Muscle layer of duodenum (tissue), 2 donors: ENCODE results near the gene CLRN1.

Experiments used
- H3K27ac ChIP-seq: one replicate; pipeline ENCODE4 v1.7.0; 2013; ENCODE audit warnings: mild to moderate bottlenecking, low read length
- H3K27me3 ChIP-seq: one replicate; pipeline ENCODE4 v1.7.0; 2013; ENCODE audit warnings: low read depth, mild to moderate bottlenecking, control low read depth, low read length
- H3K36me3 ChIP-seq, 2 donors: one replicate each; pipeline ENCODE4 v1.7.0; 2013; ENCODE audit warnings: low read length in 2 of 2, control low read depth in 1 of 2, mild to moderate bottlenecking in 1 of 2; ENCODE audit not compliant: insufficient read depth in 2 of 2, control insufficient read depth in 1 of 2
- H3K4me1 ChIP-seq, 2 donors: one replicate each; pipeline ENCODE4 v1.7.0; 2013; ENCODE audit warnings: low read length in 2 of 2, mild to moderate bottlenecking in 2 of 2, control low read depth in 1 of 2, moderate library complexity in 1 of 2; ENCODE audit not compliant: insufficient read depth in 2 of 2, control insufficient read depth in 1 of 2
- H3K4me3 ChIP-seq, 2 donors: one replicate each; pipeline ENCODE4 v1.7.0; 2013; ENCODE audit warnings: low read length in 2 of 2, low read depth in 1 of 2, mild to moderate bottlenecking in 1 of 2
- H3K9me3 ChIP-seq, 2 donors: one replicate each; pipeline ENCODE4 v1.7.0; 2013; ENCODE audit warnings: low read length in 2 of 2, control low read depth in 1 of 2, mild to moderate bottlenecking in 1 of 2; ENCODE audit not compliant: control insufficient read depth in 1 of 2
- donor health status: healthy.

CLRN1 gene

GRCh38 chr3:150913133-150913922, 59.2 kb downstream of the CLRN1 start:
- Histone ChIP-seq H3K9me3 (no peaks in the 10 kb centered on the region), H3K27me3 (no peaks in the 10 kb centered on the region), H3K4me1 (peaks cover 0 to 7% of the 10 kb centered on the region in 2 donors), H3K36me3 (no peaks in the 10 kb centered on the region), H3K4me3 (no peak overlapping the region), H3K27ac (no peak overlapping the region)

GRCh38 chr3:150912501-150912900, 60.0 kb downstream of the CLRN1 start:
- no peaks in the 10 kb centered on the region for H3K36me3 ChIP-seq
- no peak overlapping the region for H3K4me3 ChIP-seq
- H3K9me3 ChIP-seq, result no peaks in the 10 kb centered on the region
- peaks cover 0 to 7% of the 10 kb centered on the region in 2 donors for H3K4me1 ChIP-seq
- H3K27ac ChIP-seq, result no peak overlapping the region
- H3K27me3 ChIP-seq, result no peaks in the 10 kb centered on the region

GRCh38 chr3:150911771-150912170, 60.8 kb downstream of the CLRN1 start:
- H3K4me1 ChIP-seq, result peaks cover 0 to 7% of the 10 kb centered on the region in 2 donors
- no peaks in the 10 kb centered on the region for H3K27me3 ChIP-seq
- no peak overlapping the region for H3K27ac ChIP-seq
- no peaks in the 10 kb centered on the region for H3K9me3 ChIP-seq
- H3K4me3 ChIP-seq, result no peak overlapping the region
- no peaks in the 10 kb centered on the region for H3K36me3 ChIP-seq

- Histone ChIP-seq H3K36me3 (no peaks in the 10 kb centered on the region), H3K4me1 (no peaks in the 10 kb centered on the region), H3K4me3 (no peak overlapping the region), H3K27ac (no peak overlapping the region), H3K9me3 (no peaks in the 10 kb centered on the region), H3K27me3 (no peaks in the 10 kb centered on the region)
Observed at GRCh38 chr3:150906461-150906860, 66.1 kb downstream of the CLRN1 start.

GRCh38 chr3:150905746-150906145, 66.8 kb downstream of the CLRN1 start:
- H3K4me1 ChIP-seq, result no peaks in the 10 kb centered on the region
- no peaks in the 10 kb centered on the region for H3K9me3 ChIP-seq
- H3K4me3 ChIP-seq, result no peak overlapping the region
- H3K27me3 ChIP-seq, result no peaks in the 10 kb centered on the region
- no peaks in the 10 kb centered on the region for H3K36me3 ChIP-seq
- no peak overlapping the region for H3K27ac ChIP-seq

- Histone ChIP-seq H3K27ac (no peak within 1 kb of the TSS), H3K4me3 (no peak within 1 kb of the TSS), H3K36me3 (no peaks in the 10 kb centered on the region), H3K4me1 (no peaks in the 10 kb centered on the region), H3K9me3 (no peaks in the 10 kb centered on the region), H3K27me3 (no peaks in the 10 kb centered on the region)
Observed at GRCh38 chr3:150905339-150905738, 67.2 kb downstream of the CLRN1 start, which contains the start of gene MINDY4B. TSS of gene MINDY4B (minus strand) at chr3:150905439. CDS start at chr3:150905439, 0 bp downstream.

GRCh38 chr3:150902988-150903387, 69.5 kb downstream of the CLRN1 start:
- Histone ChIP-seq H3K9me3 (no peaks in the 10 kb centered on the region), H3K4me1 (no peaks in the 10 kb centered on the region), H3K27me3 (no peaks in the 10 kb centered on the region), H3K27ac (no peak overlapping the region), H3K4me3 (no peak overlapping the region), H3K36me3 (no peaks in the 10 kb centered on the region)

- Histone ChIP-seq H3K9me3 (no peaks in the 10 kb centered on the region), H3K4me1 (no peaks in the 10 kb centered on the region), H3K27ac (no peak overlapping the region), H3K36me3 (no peaks in the 10 kb centered on the region), H3K4me3 (no peak overlapping the region), H3K27me3 (no peaks in the 10 kb centered on the region)
Observed at GRCh38 chr3:150901793-150902192, 70.7 kb downstream of the CLRN1 start.

GRCh38 chr3:150899141-150899540, 73.4 kb downstream of the CLRN1 start:
- H3K27me3 ChIP-seq, result no peaks in the 10 kb centered on the region
- no peak overlapping the region for H3K27ac ChIP-seq
- no peak overlapping the region for H3K4me3 ChIP-seq
- no peaks in the 10 kb centered on the region for H3K36me3 ChIP-seq
- no peaks in the 10 kb centered on the region for H3K4me1 ChIP-seq
- no peaks in the 10 kb centered on the region for H3K9me3 ChIP-seq

GRCh38 chr3:150898046-150898754, 74.3 kb downstream of the CLRN1 start:
- H3K4me3 ChIP-seq, result no peak overlapping the region
- H3K27ac ChIP-seq, result no peak overlapping the region
- H3K27me3 ChIP-seq, result no peaks in the 10 kb centered on the region
- H3K36me3 ChIP-seq, result no peaks in the 10 kb centered on the region
- H3K4me1 ChIP-seq, result no peaks in the 10 kb centered on the region
- H3K9me3 ChIP-seq, result no peaks in the 10 kb centered on the region

GRCh38 chr3:150897592-150897991, 74.9 kb downstream of the CLRN1 start:
- Histone ChIP-seq H3K27me3 (no peaks in the 10 kb centered on the region), H3K27ac (no peak overlapping the region)

More at GRCh38 chr3:150897592-150897991, 74.9 kb downstream of the CLRN1 start:
- no peaks in the 10 kb centered on the region for H3K4me1 ChIP-seq
- H3K4me3 ChIP-seq, result no peak overlapping the region
- no peaks in the 10 kb centered on the region for H3K9me3 ChIP-seq
- H3K36me3 ChIP-seq, result no peaks in the 10 kb centered on the region
